Liver (tissue), 9 donors: ENCODE measurements around the gene GTPBP1. TPM values are rescaled to one million over a fixed set of nuclear protein-coding genes. Genes with fewer than 3 reads are reported as not detected.

Experiments used
- DNase-seq: peaks from one replicate; pipeline ENCODE4 v3.0.0-alpha.2; 2017; ENCODE audit warnings: low spot score
- H3K27ac ChIP-seq, 2 donors: one replicate each; pipeline ENCODE4 v1.7.0; 2013; ENCODE audit warnings: inconsistent platforms in 2 of 2, low read length in 2 of 2, control low read depth in 1 of 2, low read depth in 1 of 2, mild to moderate bottlenecking in 1 of 2
- H3K27me3 ChIP-seq, 4 donors: one replicate each; pipeline versions ENCODE4 v1.6.1 to v1.7.0; 2013; ENCODE audit warnings: low read length in 3 of 4, inconsistent platforms in 1 of 4, mild to moderate bottlenecking in 1 of 4, moderate library complexity in 1 of 4; ENCODE audit not compliant: control insufficient read depth in 4 of 4, insufficient read depth in 4 of 4
- H3K36me3 ChIP-seq, 4 donors: one replicate each; pipeline versions ENCODE4 v1.6.1 to v1.7.0; 2013; ENCODE audit warnings: low read length in 3 of 4, mild to moderate bottlenecking in 3 of 4, low read depth in 1 of 4, moderate library complexity in 1 of 4; ENCODE audit not compliant: control insufficient read depth in 4 of 4, insufficient read depth in 3 of 4
- H3K4me1 ChIP-seq, 4 donors: one replicate each; pipeline versions ENCODE4 v1.6.1 to v1.7.0; 2013; ENCODE audit warnings: low read length in 3 of 4, mild to moderate bottlenecking in 3 of 4, moderate library complexity in 1 of 4; ENCODE audit not compliant: control insufficient read depth in 4 of 4, insufficient read depth in 4 of 4
- H3K4me3 ChIP-seq, 3 donors: one replicate each; pipeline versions ENCODE4 v1.6.1 to v1.7.0; 2013; ENCODE audit warnings: low read length in 3 of 3, control low read depth in 1 of 3, low read depth in 1 of 3, mild to moderate bottlenecking in 1 of 3
- H3K9ac ChIP-seq, 2 donors: one replicate each; pipeline ENCODE4 v1.7.0; 2013; ENCODE audit warnings: low read length in 2 of 2, mild to moderate bottlenecking in 2 of 2, moderate library complexity in 2 of 2, control low read depth in 1 of 2, low read depth in 1 of 2
- H3K9me3 ChIP-seq, 4 donors: one replicate each; pipeline versions ENCODE4 v1.6.1 to v1.7.0; 2013; ENCODE audit warnings: low read length in 3 of 4; ENCODE audit not compliant: control insufficient read depth in 4 of 4
- ATF3 ChIP-seq: IDR thresholded peaks from 2 replicates; pipeline ENCODE4 v1.6.1; 2016; ENCODE audit warnings: antibody characterized with exemption
- CTCF ChIP-seq: fragments of 150-350 bp; IDR thresholded peaks from 2 replicates; pipeline ENCODE4 v1.5.1; 2017; ENCODE audit warnings: improper control_type of control experiment, low read depth, low read length; ENCODE audit not compliant: missing input control
- EGR1 ChIP-seq, 2 donors: IDR thresholded peaks; 2 replicates each; pipeline ENCODE4 v1.6.1; 2016 to 2018; ENCODE audit warnings: antibody characterized with exemption in 2 of 2, low read depth in 2 of 2
- FOXA1 ChIP-seq: IDR thresholded peaks from 2 replicates; pipeline ENCODE4 v1.6.1; 2016; ENCODE audit warnings: antibody characterized with exemption
- FOXA2 ChIP-seq: IDR thresholded peaks from 2 replicates; pipeline ENCODE4 v1.6.1; 2016; ENCODE audit warnings: antibody characterized with exemption
- GABPA ChIP-seq, 2 donors: IDR thresholded peaks in 1 of 2; conservative IDR thresholded peaks in 1 of 2; 2 replicates each; pipeline ENCODE4 v1.6.1; 2016; ENCODE audit warnings: antibody characterized with exemption in 2 of 2, mild to moderate bottlenecking in 1 of 2, moderate library complexity in 1 of 2
- HNF4A ChIP-seq, 2 donors: conservative IDR thresholded peaks; 2 replicates each; pipeline ENCODE4 v1.6.1; 2016; ENCODE audit warnings: antibody characterized with exemption in 2 of 2, mild to moderate bottlenecking in 2 of 2
- HNF4G ChIP-seq: IDR thresholded peaks from 2 replicates; pipeline ENCODE4 v1.6.1; 2016; ENCODE audit warnings: antibody characterized with exemption
- JUND ChIP-seq, 2 donors: IDR thresholded peaks; 2 replicates each; pipeline ENCODE4 v1.6.1; 2016; ENCODE audit warnings: antibody characterized with exemption in 2 of 2
- MAX ChIP-seq: IDR thresholded peaks from 2 replicates; pipeline ENCODE4 v1.6.1; 2016; ENCODE audit warnings: antibody characterized with exemption
- NR2F2 ChIP-seq: IDR thresholded peaks from 2 replicates; pipeline ENCODE4 v1.6.1; 2016; ENCODE audit warnings: antibody characterized with exemption
- RAD21 ChIP-seq, 2 donors: IDR thresholded peaks; 2 replicates each; pipeline ENCODE4 v1.6.1; 2016; ENCODE audit warnings: antibody characterized with exemption in 2 of 2, mild to moderate bottlenecking in 2 of 2
- REST ChIP-seq: IDR thresholded peaks from 2 replicates; pipeline ENCODE4 v1.6.1; 2016; ENCODE audit warnings: antibody characterized with exemption, mild to moderate bottlenecking
- RXRA ChIP-seq, 2 donors: IDR thresholded peaks; 2 replicates each; pipeline ENCODE4 v1.6.1; 2017 to 2018; ENCODE audit warnings: antibody characterized with exemption in 2 of 2, mild to moderate bottlenecking in 1 of 2
- SP1 ChIP-seq: IDR thresholded peaks from 2 replicates; pipeline ENCODE4 v1.6.1; 2018; ENCODE audit warnings: antibody characterized with exemption, mild to moderate bottlenecking
- TAF1 ChIP-seq: conservative IDR thresholded peaks from 2 replicates; pipeline ENCODE4 v1.6.1; 2016; ENCODE audit warnings: antibody characterized with exemption, mild to moderate bottlenecking
- YY1 ChIP-seq: IDR thresholded peaks from 2 replicates; pipeline ENCODE4 v1.6.1; 2016; ENCODE audit warnings: antibody characterized with exemption, mild to moderate bottlenecking
- ZBTB33 ChIP-seq: IDR thresholded peaks from 2 replicates; pipeline ENCODE4 v1.6.1; 2016; ENCODE audit warnings: antibody characterized with exemption
- WGBS: extraction: QIAGEN DNeasy Blood & Tissue Kit; methylation state at CpG from one replicate; pipeline ENCODE4 v1.1.7; 2013; 5-methylcytosine and 5-hydroxymethylcytosine counted together
- polyA plus RNA-seq, 2 donors: library from polyadenylated mRNA; stranded (reverse) in 1 of 2; unstranded in 1 of 2; fragments of 200-250 nt in 1 of 2; fragments of >200 nt in 1 of 2; fragmentation: Nextera tagmentation in 1 of 2; extraction: Ambion mirVana in 1 of 2; gene quantifications; one replicate each; pipeline versions ENCODE4 v1.2.1 to v1.2.3, GENCODE V29; 2013 to 2015
- total RNA-seq, 2 donors: library from RNA; depleted of rRNA; stranded (reverse); fragments of >200 nt; gene quantifications; one replicate each; pipeline ENCODE4 v1.2.3, GENCODE V29; 2014
- donor health status: healthy.
- donor health status: healthy.
- donor health status: healthy.
- donor health status: healthy.
- donor health status: healthy.

The GTPBP1 gene
- total and polyA plus RNA-seq, 4 donors = 5.3 to 56.3 (median 16.1) TPM

GRCh38 chr22:38773363-38773946 lies 67.7 kb downstream of the GTPBP1 start:
- no peaks in the 10 kb centered on the region for H3K27me3 ChIP-seq
- no peaks in the 10 kb centered on the region for H3K36me3 ChIP-seq
- DNase-seq = no peak
- H3K4me1 ChIP-seq = no peaks in the 10 kb centered on the region
- no peak overlapping the region for H3K9ac ChIP-seq
- TF ChIP-seq FOXA1 (no peak), RAD21 (IDR thresholded peaks at IDR 0.05) (no peak), TAF1 (no peak), JUND (IDR thresholded peaks at IDR 0.05) (no peak), YY1 (no peak), NR2F2 (no peak), HNF4A (conservative IDR thresholded peaks at IDR 0.05) (no peak), EGR1 (IDR thresholded peaks at IDR 0.05; ENCODE audit: low read depth in 2 of 2) (no peak), ATF3 (no peak), REST (no peak), SP1 (no peak), RXRA (IDR thresholded peaks at IDR 0.05) (no peak), CTCF (no peak), MAX (no peak), HNF4G (no peak), GABPA (IDR thresholded peaks at IDR 0.05 in 1 of 2, conservative IDR thresholded peaks at IDR 0.05 in 1 of 2) (no peak), ZBTB33 (no peak), FOXA2 (no peak)
- H3K27ac ChIP-seq = no peak overlapping the region
- WGBS = 91% methylated on average over 4 of the region's 4 CpGs
- H3K4me3 ChIP-seq = no peak overlapping the region
- H3K9me3 ChIP-seq = no peaks in the 10 kb centered on the region
